Activated gamma-delta T cell treated with anti-CD3 and anti-CD28 coated beads, Interleukin-2, amount 50 U/mL, for 16 hours (primary cell): Measurements from ENCODE around the gene LGALS3BP.

ENCODE experiments used
- DNase-seq: peaks from one replicate; pipeline ENCODE4 v3.0.0-alpha.2; 2020; ENCODE audit warnings: low read depth

Gene LGALS3BP

DNA sequence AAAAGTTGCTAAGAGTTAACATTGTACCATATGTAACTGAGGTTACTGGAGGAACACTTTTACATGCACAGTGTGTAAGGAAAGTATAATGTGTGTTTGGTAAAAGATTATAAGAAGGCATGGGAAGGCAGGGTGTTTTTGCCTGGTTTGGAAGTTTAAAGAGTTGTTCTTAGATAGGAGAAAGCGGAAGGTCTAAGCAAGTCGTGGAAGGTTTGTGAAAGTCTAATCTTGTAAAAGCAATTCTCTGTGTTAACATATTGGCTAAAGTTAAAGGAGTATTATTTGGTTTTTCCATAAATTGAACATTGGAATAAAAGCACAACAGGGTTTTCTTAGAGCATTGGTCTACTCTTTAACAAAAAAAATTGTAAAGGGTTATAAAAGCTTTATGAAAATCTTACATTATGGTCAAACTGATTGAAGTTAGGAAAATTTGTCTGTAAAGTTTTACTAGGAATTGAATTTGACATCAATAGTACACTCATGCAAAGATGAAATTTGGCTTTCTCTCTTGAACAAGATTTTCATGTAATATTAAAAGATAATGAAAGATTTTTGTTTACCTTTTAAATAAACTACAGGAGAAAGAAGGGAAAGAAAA lies 34.5 kb upstream of the LGALS3BP start:
- DNase-seq, result no peak

DNA sequence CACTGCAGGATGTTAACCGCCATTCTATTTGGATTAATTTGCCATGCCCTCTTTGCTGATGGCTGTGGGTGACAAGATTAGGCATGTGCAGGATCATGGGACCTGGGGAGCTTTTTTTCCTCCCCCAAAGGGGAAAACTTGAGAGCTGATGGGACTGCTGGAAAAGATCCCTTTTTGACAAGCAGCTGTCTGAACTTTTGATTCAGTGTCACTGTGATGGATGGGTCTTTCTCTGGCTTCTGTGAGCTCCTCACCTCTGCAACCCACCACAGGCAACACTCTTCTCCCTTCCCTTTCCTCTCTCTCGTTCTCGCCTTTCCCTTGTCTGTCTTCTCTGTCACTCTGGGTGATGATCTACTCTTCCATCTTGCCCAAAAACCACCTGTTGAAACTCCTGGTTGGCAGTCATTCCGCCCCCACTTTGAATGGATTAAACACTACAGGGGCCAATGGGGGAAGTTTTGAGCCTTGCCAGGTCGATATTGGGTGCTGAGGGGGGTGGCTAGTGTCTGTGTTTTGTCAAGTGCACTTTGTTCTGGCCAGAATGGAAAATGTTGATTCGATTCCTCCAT lies 32.9 kb upstream of the LGALS3BP start:
- DNase-seq, result no peak

GRCh38 chr17:79011451-79012147 lies 31.9 kb upstream of the LGALS3BP start:
- no peak for DNase-seq

DNA sequence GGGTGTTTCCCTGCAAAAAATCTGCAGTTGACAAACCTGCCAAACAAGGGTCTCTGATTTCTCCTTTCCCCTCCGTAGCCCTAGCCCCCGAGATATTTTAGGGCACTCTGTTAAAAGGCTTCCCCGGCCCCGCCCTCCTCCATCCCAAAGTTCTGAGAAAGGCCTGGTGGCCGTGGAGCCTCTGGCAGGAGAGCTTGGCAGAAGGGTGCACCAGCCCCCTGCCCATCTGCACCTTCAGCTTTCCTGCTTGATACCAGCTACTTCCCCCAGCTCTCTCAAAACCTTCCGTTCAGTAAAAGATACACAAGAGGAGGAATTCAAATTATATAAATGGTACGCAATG lies 30.6 kb upstream of the LGALS3BP start:
- no peak for DNase-seq

- DNase-seq, result peak; percentile 69
Measured at GRCh38 chr17:79009397-79010303, 29.9 kb upstream of the LGALS3BP start, which contains the start of gene CANT1. Gene CANT1 (minus strand): TSS chr17:79009764. CDS start chr17:78997622, 12,142 bp downstream.

DNA sequence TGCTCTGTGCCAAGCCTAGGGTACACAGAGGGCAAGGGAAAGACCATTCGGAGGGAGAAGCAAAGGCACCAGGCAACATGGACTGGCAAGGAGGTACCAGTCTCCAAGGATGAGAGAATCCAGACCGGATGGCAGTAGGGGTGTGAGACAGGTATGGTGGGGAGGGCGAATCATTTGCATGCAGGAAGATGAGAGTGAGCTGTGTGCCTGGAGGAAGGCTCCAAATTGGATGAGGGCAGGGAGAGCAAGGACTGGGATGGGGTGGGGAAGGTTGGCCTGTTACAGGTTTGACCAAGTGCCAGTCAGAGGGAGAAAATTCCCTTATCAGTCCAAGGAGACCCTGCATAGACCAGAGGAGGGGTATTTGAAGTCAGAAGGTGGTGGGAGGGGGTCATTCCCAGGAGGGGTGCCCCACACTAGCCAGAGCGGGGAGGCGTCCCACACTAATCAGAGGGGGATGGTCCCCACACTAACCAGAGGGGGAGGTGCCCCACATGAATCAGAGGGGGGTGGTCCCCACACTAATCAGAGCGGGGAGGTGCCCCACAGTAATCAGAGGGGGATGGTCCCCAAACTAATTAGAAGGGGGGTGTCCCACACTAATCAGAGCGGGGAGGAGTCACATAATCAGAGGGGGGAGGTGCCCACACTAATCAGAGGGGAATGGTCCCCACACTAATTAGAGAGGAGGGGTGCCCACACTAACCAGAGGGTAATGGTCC lies 29.1 kb upstream of the LGALS3BP start:
- DNase-seq, result no peak

DNA sequence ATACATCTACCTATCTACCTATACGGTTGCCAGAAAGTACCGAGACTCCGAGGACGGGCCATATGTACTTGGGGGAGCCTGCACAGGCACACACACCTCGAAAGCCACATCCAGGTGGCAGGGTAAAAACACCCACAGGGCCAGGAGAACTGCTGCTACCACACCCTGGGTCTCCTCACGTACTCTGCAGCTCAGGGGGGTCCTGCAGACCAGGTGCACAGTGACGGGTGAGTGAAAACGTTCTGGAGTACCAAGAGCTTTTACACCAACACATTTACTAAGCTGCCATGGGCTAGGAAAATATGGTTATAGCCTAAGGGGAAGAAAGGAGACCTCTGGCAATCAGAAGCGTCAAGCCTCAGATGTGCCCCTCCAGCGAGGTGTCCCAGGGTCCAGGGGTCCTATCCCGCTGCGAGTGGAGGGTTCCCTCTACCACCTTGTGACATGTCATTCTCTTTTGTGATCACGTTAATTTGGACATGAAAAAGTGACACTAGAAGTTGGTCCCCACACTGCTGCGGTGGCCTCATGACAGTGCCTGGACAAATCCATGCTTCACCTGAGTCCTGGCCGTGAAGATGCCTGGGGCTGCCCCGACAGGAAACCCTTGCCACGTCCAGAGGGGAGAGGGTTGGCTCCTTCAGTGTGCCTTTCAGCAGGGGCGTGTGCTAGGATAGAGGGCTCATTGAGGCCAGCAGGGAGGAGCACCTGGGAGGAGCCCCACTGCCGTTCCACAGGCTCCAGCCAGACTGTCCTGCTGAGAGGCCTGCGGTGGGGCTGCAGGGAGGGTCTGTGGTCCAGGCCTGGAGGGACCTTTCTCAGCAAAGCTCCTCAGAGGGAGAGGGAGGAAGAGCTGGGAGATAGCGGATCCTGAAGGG lies 28.0 kb upstream of the LGALS3BP start:
- no peak for DNase-seq

DNA sequence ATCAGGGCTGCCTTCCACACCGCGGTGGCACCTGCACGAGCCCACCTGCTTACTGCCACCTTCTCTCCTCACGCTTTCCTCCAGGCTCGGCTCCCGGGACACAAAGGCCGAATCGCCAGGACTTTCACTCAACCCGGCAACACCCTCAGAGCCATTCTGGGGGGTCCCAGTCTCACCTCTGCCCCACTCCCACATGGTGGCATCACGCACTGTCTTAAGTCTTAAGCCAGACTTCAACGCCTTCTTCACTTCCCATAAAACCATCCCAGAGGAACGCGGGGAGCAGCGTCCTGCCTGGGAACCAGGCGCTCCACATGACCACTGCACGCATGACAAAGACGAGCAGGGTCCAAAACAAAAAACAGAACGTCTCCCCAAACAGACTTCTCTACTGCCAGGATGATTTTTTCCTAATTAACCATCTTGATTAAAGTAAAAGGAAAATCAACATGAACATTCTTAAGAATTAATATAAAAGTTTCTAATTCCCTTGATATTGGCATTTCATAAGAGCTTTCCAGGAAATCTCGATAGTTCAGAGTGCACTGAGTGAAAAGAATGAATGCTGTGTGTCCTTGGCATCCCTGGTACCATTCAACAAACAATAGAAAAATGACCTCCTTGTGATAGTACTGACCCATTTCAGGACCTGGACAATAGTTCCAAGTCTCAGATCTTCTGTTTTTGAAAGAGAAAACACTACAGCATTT lies 27.2 kb upstream of the LGALS3BP start:
- no peak for DNase-seq

DNA sequence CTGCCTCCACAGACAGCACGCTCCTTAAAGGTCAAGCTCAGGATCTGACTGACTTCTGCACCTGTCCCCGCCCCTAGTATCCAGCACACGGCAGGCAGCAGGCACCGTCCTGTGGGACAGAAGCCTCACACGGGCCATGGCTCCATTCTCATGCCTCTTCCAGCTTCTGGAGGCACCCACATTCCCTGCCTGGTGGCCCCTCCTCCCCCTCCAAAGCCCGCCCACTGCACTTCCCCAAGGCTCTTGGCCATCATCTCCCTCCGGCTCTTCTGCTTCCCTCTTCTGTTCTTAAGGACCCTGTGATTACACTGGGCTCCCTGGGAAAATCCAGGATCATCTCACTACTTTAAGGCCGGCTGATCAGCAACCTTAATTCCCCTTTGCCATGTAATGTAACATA lies 26.3 kb upstream of the LGALS3BP start:
- DNase-seq, result no peak

DNA sequence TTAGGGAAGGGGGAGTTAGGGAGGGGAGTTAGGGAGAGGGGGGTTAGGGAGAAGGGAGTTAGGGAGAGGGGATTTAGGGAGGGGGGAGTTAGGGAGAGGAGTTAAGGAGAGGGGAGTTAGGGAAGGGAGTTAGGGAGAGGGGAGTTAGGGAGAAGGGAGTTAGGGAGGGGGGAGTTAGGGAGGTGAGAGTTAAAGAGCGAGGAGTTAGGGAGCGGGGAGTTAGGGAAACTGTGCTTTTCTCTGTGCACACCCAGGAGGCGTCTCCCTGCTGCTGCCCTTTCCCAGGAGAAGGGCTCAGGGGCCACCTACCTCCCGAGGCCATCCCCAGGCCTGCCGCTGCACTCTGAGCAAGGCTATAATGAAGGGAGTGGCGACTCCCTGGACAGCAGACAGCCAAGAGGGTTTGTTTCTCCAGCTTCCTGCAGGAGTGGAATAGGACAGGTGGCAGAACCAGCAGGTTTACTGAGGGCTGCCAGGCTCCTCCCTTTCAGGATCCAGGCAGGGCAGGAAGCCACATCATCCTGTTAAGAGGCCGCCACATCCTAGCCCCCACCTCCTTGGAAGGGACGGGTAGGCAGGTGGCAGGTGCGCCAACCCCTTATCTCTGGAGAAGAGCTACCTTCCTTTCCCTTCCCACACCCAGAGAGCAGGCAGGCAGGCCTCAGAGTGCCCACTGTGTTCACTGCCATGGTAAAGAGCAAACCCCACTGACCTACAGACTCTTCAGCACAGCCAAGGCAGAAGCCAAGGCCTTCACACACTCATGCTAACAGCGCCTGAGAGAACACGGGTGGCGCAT lies 25.5 kb upstream of the LGALS3BP start:
- DNase-seq, result no peak

DNA sequence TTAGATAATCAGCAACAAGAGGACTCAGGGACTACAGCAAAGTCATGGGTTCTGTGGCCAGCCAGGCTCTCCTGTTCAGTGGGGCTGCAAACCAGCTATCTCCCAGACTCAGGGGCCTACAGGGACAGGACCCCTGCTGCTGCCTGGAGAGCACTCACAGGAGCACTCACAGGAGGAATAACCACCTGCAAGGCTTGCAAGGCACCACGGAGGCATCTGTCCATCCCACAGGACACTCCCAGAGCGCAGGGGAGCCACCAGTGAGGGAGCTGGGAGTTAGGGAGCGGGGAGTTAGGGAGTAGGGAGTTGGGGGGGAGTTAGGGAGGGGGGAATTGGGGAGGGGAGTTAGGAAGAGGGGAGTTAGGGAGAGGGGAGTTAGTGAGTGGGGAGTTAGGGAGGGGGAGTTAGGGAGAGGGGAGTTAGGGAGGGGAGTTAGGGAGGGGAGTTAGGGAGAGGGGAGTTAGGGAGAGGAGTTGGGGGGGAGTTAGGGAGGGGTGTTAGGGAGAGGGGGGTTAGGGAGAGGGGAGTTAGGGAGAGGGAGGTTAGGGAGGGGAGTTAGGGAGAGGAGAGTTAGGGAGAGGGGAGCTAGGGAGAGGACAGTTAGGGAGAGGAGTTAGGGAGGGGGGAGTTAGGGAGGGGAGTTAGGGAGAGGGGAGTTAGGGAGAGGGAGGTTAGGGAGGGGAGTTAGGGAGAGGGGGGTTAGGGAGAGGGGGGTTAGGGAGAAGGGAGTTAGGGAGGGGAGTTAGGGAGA lies 24.1 kb upstream of the LGALS3BP start:
- DNase-seq, result no peak

DNA sequence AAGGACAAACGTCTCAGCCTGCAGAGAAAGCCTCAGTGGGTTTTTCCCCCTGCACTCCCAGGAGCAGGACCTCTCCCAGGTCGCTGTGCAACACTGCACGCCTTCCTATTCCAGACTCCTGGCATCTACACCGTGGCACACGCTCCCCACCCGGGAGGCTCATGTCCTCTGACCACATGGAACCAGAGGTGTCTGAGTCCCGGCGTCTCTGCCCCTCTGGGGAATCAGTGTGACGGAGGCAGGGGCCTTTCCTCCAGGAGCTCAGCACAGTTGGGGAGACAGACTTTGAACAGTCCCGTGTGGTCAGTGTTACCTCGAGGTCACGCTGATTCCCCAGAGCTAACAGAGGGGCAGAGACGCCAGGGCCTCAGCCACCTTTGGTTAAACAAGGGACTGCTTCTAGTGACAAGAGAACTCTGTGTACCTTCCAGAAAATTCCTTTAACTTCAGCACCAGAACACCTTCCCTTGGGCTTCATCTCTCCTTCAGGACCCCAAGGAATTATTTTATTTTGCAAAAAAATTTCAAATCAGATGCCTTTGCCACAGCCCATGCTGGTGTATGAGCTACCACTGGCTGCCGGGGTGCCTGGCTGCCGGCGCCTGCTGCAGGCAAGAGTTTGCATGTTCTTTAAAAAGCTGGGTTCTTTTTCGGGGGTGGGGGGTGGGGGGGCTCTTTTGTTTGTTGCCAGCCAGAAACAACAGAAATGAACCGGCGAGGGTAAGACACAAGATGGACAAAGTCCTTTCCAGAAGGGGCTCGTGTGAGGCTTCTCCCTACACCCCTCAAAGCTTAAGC lies 23.3 kb upstream of the LGALS3BP start:
- no peak for DNase-seq

DNA sequence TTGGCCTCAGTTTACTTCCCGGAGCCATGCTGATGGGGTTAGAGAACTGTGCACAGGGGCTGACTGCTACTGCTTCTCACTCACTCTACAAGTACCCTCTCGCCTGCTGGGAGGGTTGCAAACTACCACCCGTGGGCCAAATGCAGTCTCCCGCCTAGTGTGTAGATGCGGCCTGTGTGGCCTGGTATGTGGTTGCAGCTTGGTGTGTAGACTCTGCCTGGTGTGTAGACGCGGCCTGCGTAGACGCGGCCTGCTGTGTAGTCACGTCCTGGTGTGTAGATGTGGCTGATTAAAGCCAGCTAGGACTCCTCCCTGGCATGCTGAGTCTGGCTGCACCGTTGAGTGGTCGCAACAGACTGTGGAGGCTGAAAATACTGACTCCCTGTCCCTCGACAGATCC lies 22.6 kb upstream of the LGALS3BP start:
- DNase-seq, result no peak

- DNase-seq, result no peak
Measured at GRCh38 chr17:79001190-79002020, 21.7 kb upstream of the LGALS3BP start.

DNA sequence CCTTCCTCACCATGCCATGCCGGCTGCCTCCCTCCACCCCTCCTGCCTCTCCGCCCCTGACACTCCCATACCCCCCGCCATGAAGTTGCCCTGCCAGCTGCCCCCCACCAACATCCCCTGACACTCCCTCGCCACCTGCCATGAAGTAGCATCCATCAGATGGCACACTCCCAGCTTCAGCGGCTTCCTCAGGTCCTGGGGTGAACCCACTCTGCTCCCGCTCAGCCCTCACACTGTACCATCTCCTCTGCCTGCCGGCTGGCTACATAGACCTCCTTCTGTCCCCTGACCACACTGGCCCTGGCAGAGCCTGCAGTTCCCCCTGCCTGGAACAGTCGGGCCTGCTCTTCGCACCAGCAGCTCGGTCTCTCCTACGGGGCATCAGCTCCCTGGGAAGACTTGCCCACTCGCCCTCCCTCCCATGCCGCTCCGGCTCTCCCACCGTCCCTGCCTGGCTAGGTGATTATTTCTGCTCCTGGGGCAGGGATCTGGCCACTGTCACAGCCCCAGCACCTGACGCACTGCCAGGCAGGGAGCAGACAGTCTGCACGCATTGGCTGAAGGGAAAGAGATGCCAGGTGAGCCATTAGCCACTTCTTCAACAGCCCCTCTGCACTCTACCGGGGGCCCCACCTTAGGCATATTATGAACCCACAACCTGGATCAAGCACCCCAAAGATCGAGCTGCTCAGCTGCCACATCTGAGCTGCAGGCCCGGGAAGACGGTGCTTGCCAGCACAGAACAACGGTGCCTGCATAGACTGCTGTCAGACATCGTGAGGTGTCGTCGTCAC lies 20.9 kb upstream of the LGALS3BP start:
- DNase-seq, result no peak

DNA sequence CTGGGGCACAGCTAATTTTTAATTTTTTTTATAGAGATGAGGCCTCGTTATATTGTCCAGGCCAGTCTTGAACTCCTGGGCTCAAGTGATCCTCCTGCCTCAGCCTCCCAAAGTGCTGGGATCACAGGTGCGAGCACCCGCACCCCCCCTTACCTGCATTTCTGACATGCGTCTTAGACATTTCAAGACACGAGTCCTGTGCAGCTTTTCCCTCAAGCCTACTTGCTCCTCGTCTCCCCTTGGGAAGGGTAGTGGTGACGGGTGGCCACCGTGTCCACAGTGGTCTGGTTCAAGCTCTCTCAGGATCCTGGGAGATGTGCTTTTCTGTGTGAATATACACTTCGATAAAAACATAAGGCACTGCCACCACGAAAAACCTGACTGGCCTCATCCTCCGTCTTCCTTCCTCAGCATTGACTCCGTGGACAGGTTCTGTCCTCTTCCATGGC lies 20.2 kb upstream of the LGALS3BP start:
- DNase-seq, result no peak
